Gastrocnemius medialis (tissue), 4 donors: ENCODE data around the gene RXRA.

Experiments
- POLR2A ChIP-seq, 2 donors: fragments of 450-650 bp; IDR thresholded peaks; one replicate each; pipeline ENCODE4 v1.6.1; 2017; ENCODE audit warnings: antibody characterized with exemption in 2 of 2, mild to moderate bottlenecking in 2 of 2, moderate library complexity in 2 of 2
- TF ChIP-seq, protein P1 (sequence below), 5 experiments: fragments of 450-650 bp in 3 of 5; fragments of 200-600 bp in 2 of 5; sonication (generic) in 2 of 5; IDR thresholded peaks in 4 of 5; conservative IDR thresholded peaks in 1 of 5; 1 replicate in 4 of 5; 2 replicates in 1 of 5; pipeline ENCODE4 v1.5.1; 2016 to 2019; ENCODE audit warnings: antibody characterized with exemption in 5 of 5, mild to moderate bottlenecking in 3 of 5, moderate library complexity in 3 of 5

DNA sequence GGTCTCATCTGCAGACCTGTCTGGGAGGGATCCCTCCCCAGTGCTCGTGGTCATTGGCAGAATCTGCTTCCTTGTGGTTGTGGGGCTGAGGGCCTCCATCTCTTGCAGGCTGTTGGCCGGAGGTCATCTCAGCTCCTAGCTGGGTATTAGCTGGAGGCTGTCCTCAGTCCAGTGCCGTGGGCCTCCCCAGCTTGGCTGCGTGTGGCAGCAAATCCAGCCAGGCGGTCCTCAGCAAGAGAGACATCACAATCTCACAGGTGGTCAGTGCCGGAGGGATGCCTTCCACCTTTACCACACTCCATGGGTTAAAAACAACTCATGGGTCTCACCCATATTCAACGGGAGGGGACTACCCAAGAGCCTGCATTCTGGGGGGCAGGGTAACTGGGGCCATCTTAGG is 155.5 kb downstream of the RXRA start:
- TF ChIP-seq, protein P1, sequence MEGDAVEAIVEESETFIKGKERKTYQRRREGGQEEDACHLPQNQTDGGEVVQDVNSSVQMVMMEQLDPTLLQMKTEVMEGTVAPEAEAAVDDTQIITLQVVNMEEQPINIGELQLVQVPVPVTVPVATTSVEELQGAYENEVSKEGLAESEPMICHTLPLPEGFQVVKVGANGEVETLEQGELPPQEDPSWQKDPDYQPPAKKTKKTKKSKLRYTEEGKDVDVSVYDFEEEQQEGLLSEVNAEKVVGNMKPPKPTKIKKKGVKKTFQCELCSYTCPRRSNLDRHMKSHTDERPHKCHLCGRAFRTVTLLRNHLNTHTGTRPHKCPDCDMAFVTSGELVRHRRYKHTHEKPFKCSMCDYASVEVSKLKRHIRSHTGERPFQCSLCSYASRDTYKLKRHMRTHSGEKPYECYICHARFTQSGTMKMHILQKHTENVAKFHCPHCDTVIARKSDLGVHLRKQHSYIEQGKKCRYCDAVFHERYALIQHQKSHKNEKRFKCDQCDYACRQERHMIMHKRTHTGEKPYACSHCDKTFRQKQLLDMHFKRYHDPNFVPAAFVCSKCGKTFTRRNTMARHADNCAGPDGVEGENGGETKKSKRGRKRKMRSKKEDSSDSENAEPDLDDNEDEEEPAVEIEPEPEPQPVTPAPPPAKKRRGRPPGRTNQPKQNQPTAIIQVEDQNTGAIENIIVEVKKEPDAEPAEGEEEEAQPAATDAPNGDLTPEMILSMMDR (IDR thresholded peaks at IDR 0.05 in 4 of 5, conservative IDR thresholded peaks at IDR 0.05 in 1 of 5) = no peak
- no peak for TF ChIP-seq POLR2A (IDR thresholded peaks at IDR 0.05)
